HCT116 (cell line): ENCODE results near the gene RAP1GAP2. TPM values are rescaled to one million over a fixed set of nuclear protein-coding genes. Genes with fewer than 3 reads are reported as not detected.

Experiments used
- ATAC-seq: fragments of 200-7000 bp; cut with Tn5 transposase; 2 replicates; pipeline ENCODE4 v1.9.1; 2020; ENCODE audit warnings: mild to moderate bottlenecking, moderate library complexity
- BruUV-seq: library from RNA; stranded (reverse); fragments of 400-500 nt; replicated peaks from 2 replicates; lab custom pipeline; 2021; lab: Mats Ljungman, UMichigan
- CTCF ChIA-PET: fragments of 300-600 bp; sonication (Branson Sonifier 250); formaldehyde crosslinking; loops from one replicate; lab custom pipeline; 2021; ENCODE audit warnings: antibody characterized with exemption; lab: Charles Lee
- POLR2A ChIA-PET: fragments of 300-600, 350-600 bp; sonication (Branson Sonifier 250); formaldehyde crosslinking; loops from one replicate; lab custom pipeline; 2021; ENCODE audit warnings: antibody characterized with exemption; lab: Charles Lee
- RAD21 ChIA-PET, 2 experiments: fragments of 300-600 bp; sonication (Branson Sonifier 250); formaldehyde crosslinking; loops; one replicate each; lab custom pipeline; 2023; ENCODE audit warnings: low total read pairs in 2 of 2; ENCODE audit not compliant: uncharacterized antibody in 2 of 2, unreplicated experiment in 2 of 2, low non-redundant PET in 1 of 2; lab: Charles Lee
- DNase-seq: peaks from one replicate; pipeline ENCODE4 v3.0.0-alpha.2; 2010; ENCODE audit warnings: low read depth, low spot score
- H2AFZ ChIP-seq: fragments of 200-600 bp; shearing (Covaris generic), sonication (generic); 2 replicates; pipeline ENCODE4 v1.6.1; 2017; ENCODE audit warnings: low read depth, mixed run types, mixed read lengths, antibody characterized with exemption, low read length; ENCODE audit not compliant: poor library complexity, severe bottlenecking
- H3K27ac ChIP-seq: 2 replicates; pipeline ENCODE4 v1.5.1; 2012; ENCODE audit warnings: low read depth, low read length
- H3K27me3 ChIP-seq: fragments of 200-600 bp; sonication (generic); 2 replicates; pipeline ENCODE4 v1.6.1; 2016; ENCODE audit warnings: mixed run types, low read length, mixed read lengths; ENCODE audit not compliant: insufficient read depth
- H3K36me3 ChIP-seq, 2 experiments: fragments of 200-500 bp in 1 of 2; fragments of 200-600 bp in 1 of 2; sonication (Bioruptor generic) in 1 of 2; sonication (generic) in 1 of 2; 2 replicates each; pipeline versions ENCODE4 v1.5.1 to v1.6.1; 2014 to 2016; ENCODE audit warnings: low read length in 2 of 2, inconsistent platforms in 1 of 2, mixed read lengths in 1 of 2, mixed run types in 1 of 2; ENCODE audit not compliant: insufficient read depth in 2 of 2, control insufficient read depth in 1 of 2
- H3K4me1 ChIP-seq, 2 experiments: fragments of 200-600 bp in 1 of 2; sonication (generic) in 1 of 2; 2 replicates each; pipeline versions ENCODE4 v1.5.1 to v1.6.1; 2012 to 2017; ENCODE audit warnings: low read length in 2 of 2, inconsistent platforms in 1 of 2, mild to moderate bottlenecking in 1 of 2, mixed read lengths in 1 of 2, mixed run types in 1 of 2, moderate library complexity in 1 of 2; ENCODE audit not compliant: insufficient read depth in 2 of 2, control insufficient read depth in 1 of 2
- H3K4me2 ChIP-seq: fragments of 200-600 bp; sonication (generic); 2 replicates; pipeline ENCODE4 v1.6.1; 2017; ENCODE audit warnings: mixed run types, low read length, mixed read lengths
- H3K4me3 ChIP-seq, 2 experiments: fragments of 200-600 bp in 1 of 2; sonication (generic) in 1 of 2; replicated peaks in 1 of 2; 2 replicates each; pipeline ENCODE4 v1.5.1; 2011 to 2016; ENCODE audit warnings: low read length in 2 of 2, control low read depth in 1 of 2, low read depth in 1 of 2, mild to moderate bottlenecking in 1 of 2, mixed read lengths in 1 of 2, mixed run types in 1 of 2
- H3K79me2 ChIP-seq: fragments of 200-600 bp; sonication (generic); 2 replicates; pipeline ENCODE4 v1.6.1; 2017; ENCODE audit warnings: mild to moderate bottlenecking, mixed run types, low read length, moderate library complexity, mixed read lengths; ENCODE audit not compliant: insufficient read depth
- H3K9ac ChIP-seq: fragments of 200-600 bp; sonication (generic); 2 replicates; pipeline ENCODE4 v1.6.1; 2016; ENCODE audit warnings: low read length, mixed read lengths
- H3K9me2 ChIP-seq: fragments of 200-600 bp; sonication (generic), shearing (Covaris generic); 2 replicates; pipeline ENCODE4 v1.6.1; 2017; ENCODE audit warnings: mixed run types, mild to moderate bottlenecking, moderate library complexity; ENCODE audit not compliant: insufficient read depth
- H3K9me3 ChIP-seq, 2 experiments: fragments of 200-500 bp in 1 of 2; fragments of 200-600 bp in 1 of 2; sonication (Bioruptor generic) in 1 of 2; sonication (generic) in 1 of 2; 2 replicates each; pipeline ENCODE4 v1.6.1; 2014 to 2017; ENCODE audit warnings: low read length in 2 of 2, mixed read lengths in 2 of 2, inconsistent platforms in 1 of 2, low read depth in 1 of 2, mild to moderate bottlenecking in 1 of 2, mixed run types in 1 of 2, moderate library complexity in 1 of 2; ENCODE audit not compliant: control insufficient read depth in 1 of 2, insufficient read depth in 1 of 2
- H4K20me1 ChIP-seq: fragments of 200-600 bp; sonication (generic), shearing (Covaris generic); 2 replicates; pipeline ENCODE4 v1.6.1; 2017; ENCODE audit warnings: mixed run types, mild to moderate bottlenecking, moderate library complexity; ENCODE audit not compliant: insufficient read depth
- CEBPB ChIP-seq: IDR thresholded peaks from 2 replicates; pipeline ENCODE4 v1.6.1; 2012; ENCODE audit warnings: low read depth
- EGR1 ChIP-seq: IDR thresholded peaks from 2 replicates; pipeline ENCODE4 v1.6.1; 2012; ENCODE audit warnings: low read depth
- JUND ChIP-seq: IDR thresholded peaks from 2 replicates; pipeline ENCODE4 v1.6.1; 2012
- POLR2A ChIP-seq: IDR thresholded peaks from 2 replicates; pipeline ENCODE4 v1.7.0; 2011; ENCODE audit warnings: borderline replicate concordance; ENCODE audit not compliant: insufficient read depth, insufficient read length; ENCODE audit errors: extremely low read depth
- POLR2AphosphoS5 ChIP-seq: IDR thresholded peaks from 2 replicates; pipeline ENCODE4 v1.6.1; 2011; ENCODE audit warnings: mild to moderate bottlenecking, low read depth, low read length, moderate library complexity
- RAD21 ChIP-seq: IDR thresholded peaks from 2 replicates; pipeline ENCODE4 v1.6.1; 2012; ENCODE audit warnings: low read depth, mild to moderate bottlenecking
- SIN3A ChIP-seq: IDR thresholded peaks from 2 replicates; pipeline ENCODE4 v1.6.1; 2012; ENCODE audit warnings: low read depth
- intact Hi-C: fragments of 100-400 bp; cut with micrococcal nuclease; formaldehyde crosslinking; loops from 2 replicates; pipeline ENCODE4 v1.10.0; 2022
- total RNA-seq: library from RNA; stranded (reverse); gene quantifications from one replicate; pipeline ENCODE4 v1.2.1, GENCODE V29; 2021; ENCODE audit not compliant: unreplicated experiment

RAP1GAP2 gene
- total RNA-seq, 1 experiment from 2014 or later, result 54.6 TPM

DNA sequence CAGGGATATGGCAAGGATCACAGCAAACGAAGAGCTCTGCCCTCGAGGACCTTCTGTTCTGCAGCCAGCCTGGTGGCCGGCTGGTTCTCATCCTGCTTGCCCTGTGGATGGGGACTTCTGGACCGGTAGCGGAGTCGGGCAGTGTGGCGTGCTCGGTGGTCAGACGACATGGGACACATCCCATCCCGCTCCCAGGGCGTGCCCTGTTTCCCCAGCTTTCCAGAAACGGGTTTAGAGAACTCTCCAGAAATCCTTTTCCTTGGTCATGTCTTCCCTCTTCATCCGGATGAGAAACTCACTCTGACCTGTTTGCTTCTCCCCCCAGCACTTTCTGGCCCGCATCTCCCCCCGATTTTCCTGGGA is 151.3 kb downstream of the RAP1GAP2 start:
- no peak for ATAC-seq
- no peaks in the 10 kb centered on the region for H3K36me3 ChIP-seq
- BruUV-seq, result no TSS peak
- no peak overlapping the region for H3K9ac ChIP-seq
- ChIA-PET POLR2A (no interaction called here), CTCF (no interaction called here), RAD21 (no interaction called here)
- H3K4me2 ChIP-seq, result no peak overlapping the region
- H3K9me3 ChIP-seq, result no peaks in the 10 kb centered on the region
- intact Hi-C loops, result no loop called here
- H2AFZ ChIP-seq, result no peak overlapping the region
- no peaks in the 10 kb centered on the region for H4K20me1 ChIP-seq
- TF ChIP-seq JUND (no peak), RAD21 (no peak)
- H3K27ac ChIP-seq, result no peak overlapping the region
- DNase-seq, result no peak
- no peaks in the 10 kb centered on the region for H3K27me3 ChIP-seq
- H3K79me2 ChIP-seq, result no peaks in the 10 kb centered on the region
- no peak overlapping the region for H3K4me3 ChIP-seq
- H3K4me1 ChIP-seq, result peaks cover 5 to 22% of the 10 kb centered on the region in 2 experiments
- no peaks in the 10 kb centered on the region for H3K9me2 ChIP-seq

DNA sequence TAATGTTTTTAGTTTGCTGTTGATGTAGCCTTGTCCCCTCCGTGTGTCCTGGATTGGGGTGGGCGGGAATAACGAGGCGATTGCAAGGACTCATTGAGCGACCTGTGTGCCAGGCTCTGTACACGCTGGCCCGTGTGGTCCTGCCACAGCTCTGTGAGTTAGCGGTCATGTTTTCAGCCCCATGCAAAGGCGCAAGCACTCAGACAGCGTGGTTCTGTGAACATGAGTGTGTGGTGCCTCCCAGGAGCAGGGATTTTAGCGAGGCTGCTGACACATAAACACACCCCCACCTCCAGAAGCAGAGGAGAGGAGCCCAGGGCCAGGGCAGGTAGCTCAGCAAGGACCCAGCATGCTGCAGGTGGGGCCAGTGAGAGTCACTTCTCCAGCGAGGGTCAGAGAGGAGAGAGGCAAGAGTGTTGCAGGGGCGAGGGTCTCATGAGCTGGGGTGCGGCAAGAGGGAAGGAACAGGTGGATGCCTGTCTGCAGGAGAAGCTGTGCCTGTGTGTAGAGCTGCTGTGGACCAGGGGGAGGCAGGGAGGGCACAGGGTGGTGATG is 151.8 kb downstream of the RAP1GAP2 start:
- no peak overlapping the region for H3K4me2 ChIP-seq
- POLR2A ChIA-PET, result no interaction called here
- H3K79me2 ChIP-seq, result no peaks in the 10 kb centered on the region
- no peak overlapping the region for H3K9ac ChIP-seq
- no peak for ATAC-seq
- TF ChIP-seq CEBPB (no peak), POLR2AphosphoS5 (no peak), EGR1 (no peak), POLR2A (no peak), SIN3A (no peak)
- TF ChIP-seq, all 23 proteins: peak for 0
- ChIA-PET CTCF (no interaction called here), RAD21 (no interaction called here)
- Histone ChIP-seq H3K27me3 (no peaks in the 10 kb centered on the region), H3K27ac (no peak overlapping the region), H3K9me2 (no peaks in the 10 kb centered on the region), H3K36me3 (no peaks in the 10 kb centered on the region), H3K4me1 (peaks cover 5 to 22% of the 10 kb centered on the region in 2 experiments), H2AFZ (no peak overlapping the region), H3K4me3 (no peak overlapping the region), H3K9me3 (no peaks in the 10 kb centered on the region), H4K20me1 (no peaks in the 10 kb centered on the region)
- intact Hi-C loops, result no loop called here
- BruUV-seq, result no TSS peak
- DNase-seq, result no peak
